HG03097 (cell line): ENCODE measurements around the gene CTBP1.
"Not testable (repeated sequence)": the region's sequence is repeated elsewhere in the genome, so short reads cannot be mapped to it uniquely, and the experiment has no call there.

ENCODE experiments used
- ATAC-seq: cut with Tn5 transposase; IDR thresholded peaks from one replicate; pipeline ENCODE4 v1.9.1; 2021; ENCODE audit not compliant: unreplicated experiment, low FRiP score

Gene CTBP1

GRCh38 chr4:1248245-1249147 lies at the start of gene CTBP1:
Gene CTBP1 (minus strand): TSS chr4:1249130. CDS start chr4:1241331, 7,799 bp downstream.
- ATAC-seq, result peak; percentile 40

- ATAC-seq, result no peak
These were observed 49.5 kb upstream of the CTBP1 start for GRCh38 chr4:1298461-1298860.

DNA sequence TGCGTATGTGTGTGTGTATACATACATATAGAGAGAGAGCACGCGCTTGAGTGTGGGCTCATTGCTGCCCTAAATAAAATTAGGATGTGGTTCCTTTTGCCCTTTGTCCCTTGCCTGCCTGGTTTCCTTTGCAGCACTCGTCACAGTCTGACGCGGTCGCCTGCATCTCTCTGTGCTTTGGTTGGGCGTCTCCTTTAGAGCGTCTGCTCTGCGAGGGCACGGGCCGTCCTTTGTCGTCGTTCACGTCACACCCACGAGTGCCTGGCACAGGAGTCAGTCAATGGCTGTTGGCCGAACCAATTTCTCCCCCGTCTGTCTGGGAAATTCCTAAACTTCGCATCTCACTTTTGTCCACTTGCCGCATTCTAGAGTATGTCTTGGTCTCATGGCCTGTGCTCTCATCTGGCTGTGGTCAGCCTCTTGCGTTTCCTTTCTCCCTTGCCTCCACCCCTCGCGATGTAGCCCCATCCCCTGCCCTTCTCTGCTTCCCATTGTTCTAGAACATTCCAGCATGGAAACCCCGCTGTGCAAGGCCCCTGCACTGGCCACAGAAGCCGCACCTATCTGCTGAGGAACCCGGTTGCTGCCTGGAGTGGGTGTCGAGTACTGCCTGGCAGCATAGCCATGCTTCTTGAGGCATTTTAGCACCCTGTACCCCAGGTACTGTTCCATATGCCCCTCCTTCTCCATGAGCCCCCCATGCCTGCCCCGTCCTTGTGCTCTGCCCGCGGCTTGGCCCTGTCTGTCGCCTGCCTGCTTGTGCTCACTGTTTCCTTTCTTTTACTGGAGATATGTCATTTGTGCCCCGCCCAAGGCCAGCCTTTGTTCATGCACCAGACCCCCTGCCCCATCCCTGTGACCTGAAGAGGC lies 48.8 kb upstream of the CTBP1 start:
- ATAC-seq, result no peak

DNA sequence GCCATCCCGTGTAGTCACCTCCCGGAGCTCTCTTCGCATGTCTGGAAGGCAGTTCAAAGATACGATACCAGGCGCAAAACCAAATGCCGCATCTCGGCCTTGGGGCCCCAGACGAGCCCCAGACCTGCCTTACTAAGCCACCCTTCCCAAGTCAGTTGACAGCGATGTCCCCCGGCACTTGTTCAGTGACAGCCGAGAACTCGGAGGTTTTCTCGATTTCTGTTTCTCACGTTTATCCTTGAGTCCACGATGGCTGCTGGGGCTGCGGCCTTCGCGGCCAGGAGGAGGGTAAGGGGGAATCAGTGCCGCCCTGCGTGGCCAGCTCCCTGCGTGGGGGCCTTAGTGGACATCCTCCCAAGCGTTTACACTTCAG lies 48.1 kb upstream of the CTBP1 start:
- no peak for ATAC-seq

- no peak for ATAC-seq
These were observed 47.5 kb upstream of the CTBP1 start for GRCh38 chr4:1296324-1297022.

DNA sequence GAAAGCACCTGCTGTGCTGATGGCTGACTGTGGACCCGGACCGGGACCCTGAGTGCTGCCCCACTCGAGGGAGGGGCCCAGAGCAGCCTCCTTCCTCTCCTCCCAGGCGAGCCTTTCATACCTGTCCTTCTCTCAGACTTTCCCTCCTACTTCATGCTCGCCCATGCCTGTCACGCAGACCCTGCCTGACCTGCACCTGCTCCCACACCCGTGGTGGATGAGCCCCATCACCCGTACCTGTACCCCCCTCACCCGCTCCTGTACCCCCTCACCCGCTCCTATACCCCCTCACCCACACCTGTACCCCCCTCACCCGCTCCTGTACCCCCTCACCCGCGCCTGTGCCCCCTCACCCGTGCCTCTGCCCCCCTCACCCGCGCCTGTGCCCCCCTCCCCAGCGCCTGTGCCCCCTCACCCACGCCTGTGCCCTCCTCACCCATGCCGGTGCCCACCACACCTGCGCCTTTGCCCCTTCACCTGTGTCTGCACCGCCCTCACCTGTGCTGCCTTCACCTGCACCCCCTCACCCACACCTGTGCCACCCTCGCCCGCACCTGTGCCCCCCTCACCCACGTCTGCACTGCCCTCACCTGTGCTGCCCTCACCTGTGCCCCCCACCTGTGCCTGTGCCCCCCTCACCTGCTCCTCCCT lies 46.6 kb upstream of the CTBP1 start:
- no peak for ATAC-seq

DNA sequence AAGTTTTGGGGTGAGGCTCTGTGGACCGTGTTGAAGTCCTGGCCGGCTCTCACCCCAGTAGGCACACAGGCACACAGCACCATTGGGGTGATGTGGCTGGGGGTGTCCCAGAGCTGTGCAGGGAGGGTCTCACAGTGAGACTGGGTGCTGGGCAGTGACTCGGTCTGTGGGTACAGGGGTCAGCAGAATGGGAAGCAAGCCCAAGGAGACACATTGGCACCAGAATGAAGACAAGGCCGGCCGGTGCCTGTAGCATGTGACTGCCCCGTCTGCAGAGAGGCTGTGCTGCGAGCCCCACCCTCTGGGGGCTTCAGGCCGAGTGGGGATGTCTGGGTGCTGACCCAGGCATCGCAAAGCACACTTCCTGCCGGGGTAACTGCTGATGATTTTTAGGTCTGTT lies 46.0 kb upstream of the CTBP1 start:
- ATAC-seq, result no peak

DNA sequence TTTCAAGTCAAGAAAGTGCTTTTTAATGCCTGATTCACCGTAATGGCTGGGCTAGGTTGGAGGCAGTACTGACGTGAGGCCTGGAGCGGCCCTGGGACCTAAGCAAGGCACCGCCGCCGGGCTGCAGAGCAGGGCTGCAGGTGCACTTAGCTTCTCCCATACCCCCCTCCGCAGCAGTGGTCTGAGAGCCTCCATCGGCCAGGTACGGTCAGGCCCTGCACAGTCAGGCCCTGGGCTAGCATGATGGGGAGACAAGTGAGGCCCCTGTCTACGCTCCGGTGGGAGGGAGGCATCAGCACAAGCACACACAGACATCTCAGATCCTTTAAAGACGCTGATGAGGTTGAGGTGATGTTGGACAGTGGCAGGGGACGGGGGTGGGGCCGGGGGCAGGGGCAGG lies 45.5 kb upstream of the CTBP1 start:
- no peak for ATAC-seq

DNA sequence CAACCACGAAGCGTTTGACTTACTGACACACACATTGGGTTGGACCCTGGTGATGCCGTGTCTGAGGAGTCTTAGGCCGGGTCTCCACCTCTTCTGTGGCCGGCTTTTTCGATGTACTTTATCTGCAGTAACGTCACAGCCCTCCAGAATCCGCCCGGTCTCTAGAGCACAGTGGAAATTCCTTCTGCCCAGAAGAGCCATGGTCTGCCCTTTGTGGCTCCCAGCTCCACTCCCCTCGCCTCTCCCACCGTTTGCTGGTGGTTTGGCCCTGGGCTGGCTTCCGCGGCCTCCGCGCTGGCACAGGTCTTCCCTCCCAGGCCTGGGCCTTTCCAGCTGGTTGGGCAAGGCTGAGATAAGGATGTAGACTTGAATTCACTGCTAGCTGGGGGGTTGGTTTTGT lies 45.1 kb upstream of the CTBP1 start:
- ATAC-seq, result no peak

DNA sequence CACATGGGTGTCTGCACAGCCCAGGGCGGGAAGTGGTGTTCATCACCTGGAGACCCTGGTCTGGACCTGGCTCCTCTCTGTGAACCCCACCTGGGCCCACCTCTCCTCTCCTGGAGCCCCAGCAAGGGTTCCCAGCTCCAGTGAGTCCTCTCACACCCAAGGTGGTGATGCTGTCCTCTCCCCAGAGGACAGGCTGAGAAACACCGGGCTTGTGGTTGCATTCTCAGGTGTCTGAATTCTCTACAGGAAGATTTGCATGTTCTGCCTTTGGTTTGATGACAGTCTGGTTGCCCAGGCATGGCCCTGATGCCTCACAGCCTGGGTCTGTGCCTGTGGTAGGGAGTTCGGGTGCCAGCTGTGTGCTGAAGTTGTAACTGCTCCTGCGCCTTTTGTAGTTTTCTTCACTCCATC lies 44.6 kb upstream of the CTBP1 start:
- no peak for ATAC-seq

- ATAC-seq, result not testable (repeated sequence)
These were observed 43.7 kb upstream of the CTBP1 start for GRCh38 chr4:1292703-1293011.

GRCh38 chr4:1291996-1292702 lies 43.2 kb upstream of the CTBP1 start:
- ATAC-seq, result no peak

DNA sequence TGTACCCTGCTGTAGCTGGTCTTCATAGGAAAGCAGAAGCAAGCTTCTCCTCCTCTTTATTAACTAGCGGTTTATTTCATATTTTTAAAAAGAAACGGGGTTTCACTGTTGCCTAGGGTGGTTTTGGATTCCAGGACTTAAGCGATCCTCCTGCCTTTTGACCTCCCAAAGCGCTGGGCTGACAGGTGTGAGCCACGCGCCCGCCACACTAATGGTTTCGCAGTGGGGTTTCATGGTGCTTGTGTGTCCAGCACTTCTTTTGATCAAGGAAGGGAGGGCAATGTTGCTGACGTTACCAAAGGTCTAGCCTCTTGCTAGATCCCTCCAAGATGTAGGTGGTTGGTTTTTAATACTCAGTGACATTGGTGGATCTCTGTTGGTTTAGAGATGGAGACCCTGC lies 42.2 kb upstream of the CTBP1 start:
- no peak for ATAC-seq

- peak; percentile 2 for ATAC-seq
These were observed 41.4 kb upstream of the CTBP1 start for GRCh38 chr4:1290165-1290977.

DNA sequence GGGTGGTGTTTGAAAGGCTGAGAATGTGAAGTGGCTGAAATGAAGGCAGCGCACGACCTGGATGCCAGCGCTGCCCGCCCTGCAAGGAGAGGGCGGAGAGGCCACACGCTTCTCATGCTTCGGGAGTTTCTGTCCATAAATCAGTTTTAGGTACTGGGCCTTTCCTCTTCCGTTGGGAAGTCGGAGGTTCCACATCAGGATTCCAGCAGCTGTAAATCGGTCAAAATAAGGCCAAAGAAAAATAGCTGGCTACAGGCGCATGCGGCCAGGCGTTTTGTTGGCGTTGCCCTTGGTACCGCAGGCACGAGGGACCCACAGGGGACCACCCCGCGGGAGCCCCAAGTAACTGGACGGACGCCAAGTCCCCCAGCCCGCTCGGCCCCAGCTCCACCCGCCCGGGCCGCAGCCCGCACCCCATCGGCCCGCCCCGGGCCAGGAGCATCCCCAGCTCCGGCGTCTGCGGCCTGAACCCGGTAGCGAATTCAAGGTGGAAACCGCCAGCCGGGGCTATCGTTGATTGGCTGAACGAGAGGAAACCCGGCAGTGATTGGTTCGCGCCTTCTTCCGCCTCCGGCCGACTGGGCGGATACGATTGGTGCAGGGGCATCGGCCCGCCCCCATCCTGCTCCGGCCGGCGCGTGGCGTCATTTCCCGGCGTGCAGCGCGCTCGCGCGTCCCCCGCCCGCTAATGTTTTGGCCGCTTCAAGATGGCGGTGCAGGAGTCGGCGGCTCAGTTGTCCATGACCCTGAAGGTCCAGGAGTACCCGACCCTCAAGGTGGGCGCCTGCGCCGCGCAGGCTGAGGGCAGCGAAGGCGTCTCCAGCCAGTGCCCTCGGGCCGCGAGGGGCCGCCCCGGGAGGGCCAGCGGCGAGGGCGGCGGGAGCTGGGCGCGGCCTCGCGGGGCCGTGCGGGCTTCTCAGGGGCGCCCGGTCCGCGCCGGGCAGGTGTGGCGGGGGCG lies 40.6 kb upstream of the CTBP1 start, which contains the start of gene MAEA:
Gene MAEA (plus strand): TSS at position 685 of the 958 bp plus-strand sequence. CDS start 23 bp downstream, at position 708.
- peak; percentile 87 for ATAC-seq

GRCh38 chr4:1288786-1289185 lies 39.9 kb upstream of the CTBP1 start:
- no peak for ATAC-seq

GRCh38 chr4:1285790-1286553 lies 37.0 kb upstream of the CTBP1 start:
- no peak for ATAC-seq
